H9 (cell line): Measurements from ENCODE around the gene C5orf34. TPM values are rescaled to one million over a fixed set of nuclear protein-coding genes. Genes with fewer than 3 reads are reported as not detected.

Experiments used
- DNase-seq: peaks from one replicate; pipeline ENCODE4 v3.0.0-alpha.2; 2017
- H2AFZ ChIP-seq: one replicate; pipeline ENCODE4 v1.6.1; 2013; ENCODE audit warnings: mild to moderate bottlenecking, low read length, control low read depth, moderate library complexity
- H2AK5ac ChIP-seq: 2 replicates; pipeline ENCODE4 v1.6.1; 2013; ENCODE audit warnings: low read length, control low read depth, mixed read lengths; ENCODE audit not compliant: insufficient read length
- H2BK120ac ChIP-seq: one replicate; pipeline ENCODE4 v1.6.1; 2013; ENCODE audit warnings: low read depth, mild to moderate bottlenecking, low read length, control low read depth, inconsistent platforms; ENCODE audit not compliant: poor library complexity, severe bottlenecking
- H2BK12ac ChIP-seq: 2 replicates; pipeline ENCODE4 v1.6.1; 2013; ENCODE audit warnings: low read length, control low read depth, mixed read lengths, low read depth; ENCODE audit not compliant: insufficient read length
- H2BK15ac ChIP-seq: 2 replicates; pipeline ENCODE4 v1.6.1; 2013; ENCODE audit warnings: low read depth, low read length, control low read depth
- H2BK20ac ChIP-seq: one replicate; pipeline ENCODE4 v1.6.1; 2013; ENCODE audit warnings: low read depth, mild to moderate bottlenecking, low read length, control low read depth, inconsistent platforms; ENCODE audit not compliant: poor library complexity, severe bottlenecking
- H2BK5ac ChIP-seq: 2 replicates; pipeline ENCODE4 v1.6.1; 2013; ENCODE audit warnings: low read length, control low read depth, mixed read lengths; ENCODE audit not compliant: insufficient read length
- H3K14ac ChIP-seq: 2 replicates; pipeline ENCODE4 v1.6.1; 2013; ENCODE audit warnings: low read length, control low read depth; ENCODE audit not compliant: insufficient read depth
- H3K18ac ChIP-seq: 2 replicates; pipeline ENCODE4 v1.6.1; 2013; ENCODE audit warnings: low read depth, mild to moderate bottlenecking, mixed read lengths, low read length, control low read depth; ENCODE audit not compliant: insufficient read length
- H3K23ac ChIP-seq: 2 replicates; pipeline ENCODE4 v1.6.1; 2013; ENCODE audit warnings: low read length, control low read depth, mixed read lengths, low read depth; ENCODE audit not compliant: insufficient read length
- H3K23me2 ChIP-seq: 2 replicates; pipeline ENCODE4 v1.6.1; 2013; ENCODE audit warnings: low read depth, mild to moderate bottlenecking, mixed read lengths, low read length, control low read depth; ENCODE audit not compliant: insufficient read length, poor library complexity, severe bottlenecking
- H3K27ac ChIP-seq: 2 replicates; pipeline ENCODE4 v1.5.1; 2013; ENCODE audit warnings: low read length, control low read depth, mixed read lengths, low read depth; ENCODE audit not compliant: insufficient read length
- H3K27me3 ChIP-seq: 2 replicates; pipeline ENCODE4 v1.6.1; 2013; ENCODE audit warnings: low read length, control low read depth, inconsistent platforms; ENCODE audit not compliant: insufficient read depth
- H3K4ac ChIP-seq: 2 replicates; pipeline ENCODE4 v1.6.1; 2013; ENCODE audit warnings: low read depth, mild to moderate bottlenecking, control low read depth, inconsistent platforms, low read length, moderate library complexity
- H3K4me1 ChIP-seq: 2 replicates; pipeline ENCODE4 v1.6.1; 2013; ENCODE audit warnings: low read length, control low read depth, inconsistent platforms; ENCODE audit not compliant: insufficient read depth
- H3K4me2 ChIP-seq: 2 replicates; pipeline ENCODE4 v1.6.1; 2013; ENCODE audit warnings: low read length, control low read depth, mixed read lengths; ENCODE audit not compliant: insufficient read length, insufficient read depth
- H3K56ac ChIP-seq: 2 replicates; pipeline ENCODE4 v1.6.1; 2013; ENCODE audit warnings: low read depth, mild to moderate bottlenecking, mixed read lengths, low read length, control low read depth; ENCODE audit not compliant: insufficient read length
- H3K79me1 ChIP-seq: 2 replicates; pipeline ENCODE4 v1.6.1; 2013; ENCODE audit warnings: low read depth, mild to moderate bottlenecking, moderate library complexity, low read length, control low read depth, inconsistent platforms; ENCODE audit not compliant: insufficient read depth, poor library complexity, severe bottlenecking
- H3K79me2 ChIP-seq: 2 replicates; pipeline ENCODE4 v1.6.1; 2013; ENCODE audit warnings: low read length, control low read depth, inconsistent platforms; ENCODE audit not compliant: insufficient read depth
- H3K9ac ChIP-seq: 2 replicates; pipeline ENCODE4 v1.6.1; 2013; ENCODE audit warnings: low read length, control low read depth, mixed read lengths; ENCODE audit not compliant: insufficient read length; ENCODE audit errors: extremely low read depth
- H3K9me3 ChIP-seq: one replicate; pipeline ENCODE4 v1.6.1; 2013; ENCODE audit warnings: low read depth, low read length, inconsistent platforms; ENCODE audit not compliant: control insufficient read depth
- H3T11ph ChIP-seq: one replicate; pipeline ENCODE4 v1.6.1; 2013; ENCODE audit warnings: mild to moderate bottlenecking, low read length, control low read depth, inconsistent platforms
- H4K20me1 ChIP-seq: one replicate; pipeline ENCODE4 v1.6.1; 2013; ENCODE audit not compliant: control insufficient read depth, insufficient read length, insufficient read depth
- H4K5ac ChIP-seq: 2 replicates; pipeline ENCODE4 v1.6.1; 2013; ENCODE audit warnings: low read depth, mild to moderate bottlenecking, mixed read lengths, low read length, control low read depth; ENCODE audit not compliant: insufficient read length
- H4K8ac ChIP-seq: replicated peaks from 2 replicates; pipeline ENCODE4 v1.6.1; 2013; ENCODE audit warnings: low read length, control low read depth, mixed read lengths, low read depth; ENCODE audit not compliant: insufficient read length
- H4K91ac ChIP-seq: 2 replicates; pipeline ENCODE4 v1.6.1; 2013; ENCODE audit warnings: low read depth, mild to moderate bottlenecking, moderate library complexity, mixed read lengths, low read length, control low read depth; ENCODE audit not compliant: insufficient read length
- H3K27ac Mint-ChIP-seq, 3 experiments: 2 replicates in 2 of 3; 3 replicates in 1 of 3; pipeline ENCODE4 v1.8.0; 2020 to 2021; ENCODE audit warnings: mixed read lengths in 3 of 3, mild to moderate bottlenecking in 1 of 3, moderate library complexity in 1 of 3
- H3K27me3 Mint-ChIP-seq: 2 replicates; pipeline ENCODE4 v1.8.0; 2021; ENCODE audit warnings: low read depth, mild to moderate bottlenecking, moderate library complexity, mixed read lengths
- H3K36me3 Mint-ChIP-seq, 3 experiments: 2 replicates in 2 of 3; 3 replicates in 1 of 3; pipeline ENCODE4 v1.8.0; 2020 to 2021; ENCODE audit warnings: low read depth in 3 of 3, mixed read lengths in 3 of 3; ENCODE audit not compliant: insufficient read depth in 1 of 3
- H3K4me1 Mint-ChIP-seq, 2 experiments: 2 replicates each; pipeline ENCODE4 v1.8.0; 2020; ENCODE audit warnings: mixed read lengths in 2 of 2
- H3K4me3 Mint-ChIP-seq, 2 experiments: 2 replicates in 1 of 2; 3 replicates in 1 of 2; pipeline ENCODE4 v1.8.0; 2020 to 2021; ENCODE audit warnings: mild to moderate bottlenecking in 2 of 2, mixed read lengths in 2 of 2, moderate library complexity in 1 of 2
- H3K9me3 Mint-ChIP-seq, 2 experiments: 2 replicates in 1 of 2; 3 replicates in 1 of 2; pipeline ENCODE4 v1.8.0; 2020; ENCODE audit warnings: mild to moderate bottlenecking in 2 of 2, mixed read lengths in 2 of 2, moderate library complexity in 1 of 2
- WGBS: extraction: QIAGEN DNeasy Blood & Tissue Kit; methylation state at CpG from one replicate; pipeline ENCODE4 v1.1.7; 2013; ENCODE audit warnings: missing lambda C conversion rate, low lambda C conversion rate, mixed read lengths; ENCODE audit not compliant: insufficient read length; ENCODE audit errors: extremely low coverage; 5-methylcytosine and 5-hydroxymethylcytosine counted together
- total RNA-seq: library from RNA; stranded (reverse); gene quantifications from 2 replicates; pipeline ENCODE4 v1.2.1, GENCODE V29; 2021
- TF ChIP-seq, protein P1 (sequence below): fragments of 200-600 bp; sonication (generic); conservative IDR thresholded peaks from 3 replicates; pipeline ENCODE4 v1.8.0; 2021; ENCODE audit warnings: antibody characterized with exemption, mild to moderate bottlenecking

C5orf34 gene
- total RNA-seq, 1 experiment from 2014 or later: 7.7 TPM

DNA sequence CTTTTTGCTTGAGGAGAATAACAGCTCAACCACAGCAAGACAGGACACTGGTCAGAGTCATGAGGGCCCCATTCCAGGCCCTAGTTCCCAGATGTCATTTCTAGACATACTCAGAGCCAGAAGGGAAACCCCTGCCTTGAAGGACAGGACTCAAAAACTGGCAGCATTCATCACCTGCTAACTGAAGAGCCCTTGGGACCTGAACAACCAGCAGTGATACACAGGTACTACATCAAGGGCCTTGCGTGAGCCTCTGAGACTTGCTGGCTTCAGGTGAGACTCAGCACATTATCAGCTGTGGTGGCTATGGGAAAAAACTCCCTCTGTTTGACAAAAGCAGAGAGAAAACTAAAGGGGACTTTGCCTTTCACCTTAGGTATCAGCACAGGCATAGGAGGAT lies 53.9 kb downstream of the C5orf34 start:
- H3K27ac ChIP-seq: no peak overlapping the region
- Mint-ChIP-seq H3K27me3 (no peaks in the 10 kb centered on the region), H3K27ac (no peak overlapping the region), H3K4me3 (no peak overlapping the region), H3K9me3 (peaks cover 18 to 35% of the 10 kb centered on the region in 2 experiments), H3K4me1 (no peaks in the 10 kb centered on the region), H3K36me3 (peaks cover 29 to 44% (median 36%) of the 10 kb centered on the region in 3 experiments)
- H2BK15ac ChIP-seq: no peak overlapping the region
- H3K9ac ChIP-seq: no peak overlapping the region
- H3K4me1 ChIP-seq: no peaks in the 10 kb centered on the region
- no peak overlapping the region for H2BK5ac ChIP-seq
- no peak overlapping the region for H2BK120ac ChIP-seq
- H2BK20ac ChIP-seq: no peak overlapping the region
- no peak overlapping the region for H3K56ac ChIP-seq
- H3K4me2 ChIP-seq: no peak overlapping the region
- no peaks in the 10 kb centered on the region for H4K20me1 ChIP-seq
- 0 out of 2 replicates have a peak, but pooled peaks cover 2% of the 10 kb centered on the region for H3K79me2 ChIP-seq
- no peak overlapping the region for H4K5ac ChIP-seq
- TF ChIP-seq, protein P1, sequence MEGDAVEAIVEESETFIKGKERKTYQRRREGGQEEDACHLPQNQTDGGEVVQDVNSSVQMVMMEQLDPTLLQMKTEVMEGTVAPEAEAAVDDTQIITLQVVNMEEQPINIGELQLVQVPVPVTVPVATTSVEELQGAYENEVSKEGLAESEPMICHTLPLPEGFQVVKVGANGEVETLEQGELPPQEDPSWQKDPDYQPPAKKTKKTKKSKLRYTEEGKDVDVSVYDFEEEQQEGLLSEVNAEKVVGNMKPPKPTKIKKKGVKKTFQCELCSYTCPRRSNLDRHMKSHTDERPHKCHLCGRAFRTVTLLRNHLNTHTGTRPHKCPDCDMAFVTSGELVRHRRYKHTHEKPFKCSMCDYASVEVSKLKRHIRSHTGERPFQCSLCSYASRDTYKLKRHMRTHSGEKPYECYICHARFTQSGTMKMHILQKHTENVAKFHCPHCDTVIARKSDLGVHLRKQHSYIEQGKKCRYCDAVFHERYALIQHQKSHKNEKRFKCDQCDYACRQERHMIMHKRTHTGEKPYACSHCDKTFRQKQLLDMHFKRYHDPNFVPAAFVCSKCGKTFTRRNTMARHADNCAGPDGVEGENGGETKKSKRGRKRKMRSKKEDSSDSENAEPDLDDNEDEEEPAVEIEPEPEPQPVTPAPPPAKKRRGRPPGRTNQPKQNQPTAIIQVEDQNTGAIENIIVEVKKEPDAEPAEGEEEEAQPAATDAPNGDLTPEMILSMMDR: no peak
- WGBS: no CpG with 5 or more reads among the region's 1 CpG
- no peak overlapping the region for H4K8ac ChIP-seq
- H3K14ac ChIP-seq: no peak overlapping the region
- no peak overlapping the region for H3K18ac ChIP-seq
- no peaks in the 10 kb centered on the region for H3K27me3 ChIP-seq
- H2AFZ ChIP-seq: no peak overlapping the region
- no peak overlapping the region for H2BK12ac ChIP-seq
- H2AK5ac ChIP-seq: no peak overlapping the region
- H4K91ac ChIP-seq: no peak overlapping the region
- no peak for DNase-seq
- no peak overlapping the region for H3K23ac ChIP-seq
- no peaks in the 10 kb centered on the region for H3K79me1 ChIP-seq
- H3K4ac ChIP-seq: no peak overlapping the region
- no peaks in the 10 kb centered on the region for H3K23me2 ChIP-seq
- peaks cover 6% of the 10 kb centered on the region for H3K9me3 ChIP-seq
- H3T11ph ChIP-seq: no peak overlapping the region
